GM12878 (cell line): ENCODE results near the gene RGS6. TPM values are rescaled to one million over a fixed set of nuclear protein-coding genes. Genes with fewer than 3 reads are reported as not detected.
A peak's percentile ranks its signal among the peaks of the same experiment; 100 is the strongest.

Source experiments
- ASH2L ChIP-seq: fragments of 300-600, 200-600 bp; sonication (generic); IDR thresholded peaks from 2 replicates; pipeline ENCODE4 v1.6.1; 2017; ENCODE audit warnings: low read depth, mild to moderate bottlenecking, borderline replicate concordance
- BACH1 ChIP-seq: fragments of 450-650 bp; IDR thresholded peaks from 2 replicates; pipeline ENCODE4 v1.6.1; 2017; ENCODE audit warnings: mild to moderate bottlenecking, borderline replicate concordance
- BCLAF1 ChIP-seq: fragments of 450-650 bp; IDR thresholded peaks from 2 replicates; pipeline ENCODE4 v1.6.1; 2017; ENCODE audit warnings: antibody characterized with exemption, mild to moderate bottlenecking, moderate library complexity
- CHD2 ChIP-seq: IDR thresholded peaks from 2 replicates; pipeline ENCODE4 v1.6.1; 2011; ENCODE audit warnings: low read depth, low read length, improper control_type of control experiment, borderline replicate concordance
- CUX1 ChIP-seq: IDR thresholded peaks from 2 replicates; pipeline ENCODE4 v1.6.1; 2012; ENCODE audit warnings: improper control_type of control experiment, low read depth, low read length; ENCODE audit not compliant: insufficient replicate concordance
- LARP7 ChIP-seq: fragments of 450-650 bp; IDR thresholded peaks from 2 replicates; pipeline ENCODE4 v1.6.1; 2017; ENCODE audit warnings: mild to moderate bottlenecking
- MEF2A ChIP-seq: IDR thresholded peaks from 2 replicates; pipeline ENCODE4 v1.6.1; 2011; ENCODE audit warnings: low read depth, mild to moderate bottlenecking, low read length, moderate library complexity; ENCODE audit not compliant: insufficient read depth
- MYC ChIP-seq: IDR thresholded peaks from 2 replicates; pipeline ENCODE4 v1.6.1; 2011; ENCODE audit warnings: mild to moderate bottlenecking, low read length, moderate library complexity, inconsistent platforms; ENCODE audit not compliant: insufficient read depth, insufficient replicate concordance, insufficient read length, severe bottlenecking
- NKRF ChIP-seq: fragments of 450-650 bp; conservative IDR thresholded peaks from 2 replicates; pipeline ENCODE4 v1.6.1; 2017; ENCODE audit warnings: mild to moderate bottlenecking, moderate library complexity
- PKNOX1 ChIP-seq: fragments of 450-650 bp; IDR thresholded peaks from 2 replicates; pipeline ENCODE4 v1.6.1; 2016; ENCODE audit warnings: mild to moderate bottlenecking
- SIX5 ChIP-seq: IDR thresholded peaks from 2 replicates; pipeline ENCODE4 v1.6.1; 2011; ENCODE audit warnings: mild to moderate bottlenecking, low read depth, low read length, moderate library complexity; ENCODE audit not compliant: severe bottlenecking
- SKIL ChIP-seq: fragments of 450-650 bp; IDR thresholded peaks from 2 replicates; pipeline ENCODE4 v1.6.1; 2017; ENCODE audit warnings: mild to moderate bottlenecking, low read depth, inconsistent platforms; ENCODE audit not compliant: poor library complexity, severe bottlenecking
- TAF1 ChIP-seq: IDR thresholded peaks from 2 replicates; pipeline ENCODE4 v1.6.1; 2011; ENCODE audit warnings: mild to moderate bottlenecking, low read depth, low read length, borderline replicate concordance
- WRNIP1 ChIP-seq: IDR thresholded peaks from 2 replicates; pipeline ENCODE4 v1.6.1; 2011; ENCODE audit warnings: low read depth, low read length, improper control_type of control experiment, borderline replicate concordance
- YBX1 ChIP-seq: fragments of 450-650 bp; IDR thresholded peaks from 2 replicates; pipeline ENCODE4 v1.6.1; 2016; ENCODE audit warnings: antibody characterized with exemption
- ZNF207 ChIP-seq: fragments of 450-650 bp; IDR thresholded peaks from 2 replicates; pipeline ENCODE4 v1.6.1; 2014; ENCODE audit warnings: antibody characterized with exemption, mild to moderate bottlenecking, borderline replicate concordance
- polyA plus RNA-seq, 11 experiments: library from polyadenylated mRNA; depleted of rRNA in 4 of 11; unstranded in 6 of 11; stranded (reverse) in 5 of 11; fragments of >200 nt; fragmentation: Nextera tagmentation in 4 of 11; fragmentation: Illumina TruSeq in 1 of 11; extraction: Ambion mirVana in 4 of 11; extraction: Trizol in 1 of 11; gene quantifications; 1 replicate in 1 of 11; 2 replicates in 10 of 11; pipeline versions ENCODE4 v1.2.1 to v1.2.3, GENCODE V29; 2011 to 2016; ENCODE audit warnings: inconsistent platforms in 2 of 11, missing spikeins in 2 of 11, low read depth in 1 of 11
- total RNA-seq, 4 experiments: library from RNA; depleted of rRNA in 3 of 4; stranded (reverse); fragments of >200 nt in 3 of 4; fragmentation: Illumina TruSeq in 1 of 4; extraction: Trizol in 1 of 4; gene quantifications; 2 replicates each; pipeline versions ENCODE4 v1.2.1 to v1.2.3, GENCODE V29; 2013 to 2021

The RGS6 gene
- total and polyA plus RNA-seq, 10 of the 15 experiments (the other 5 are each of a cell fraction or from before 2014, with no cell fraction given) = 3.9 to 18.1 (median 12.4) TPM

GRCh38 chr14:72000907-72001306 is 68.7 kb downstream of the RGS6 start (continued):
- no peak for TF ChIP-seq LARP7
- peak; percentile 60; the same call in 1 of the 2 replicates for TF ChIP-seq MEF2A
- peak; percentile 30 for TF ChIP-seq SKIL
- no peak for TF ChIP-seq NKRF
- no peak for TF ChIP-seq PKNOX1
- TF ChIP-seq SIX5 = no peak
- TF ChIP-seq CUX1 = no peak
- no peak for TF ChIP-seq BCLAF1
- TF ChIP-seq BACH1 = no peak
- TF ChIP-seq CHD2 = 0 out of 2 replicates have a peak, but pooled peaks have one; percentile 28
- no peak for TF ChIP-seq ZNF207
- TF ChIP-seq WRNIP1 = no peak
- no peak for TF ChIP-seq YBX1
- TF ChIP-seq TAF1 = no peak
- no peak for TF ChIP-seq ASH2L
- TF ChIP-seq MYC = no peak
